Breast epithelium (tissue), 4 donors: ENCODE results near the gene JDP2. TPM values are rescaled to one million over a fixed set of nuclear protein-coding genes. Genes with fewer than 3 reads are reported as not detected.

ENCODE experiments used
- DNase-seq, 2 donors: peaks; one replicate each; pipeline ENCODE4 v3.0.0-alpha.2; 2019; ENCODE audit warnings: low spot score in 2 of 2
- H3K27ac ChIP-seq, 2 donors: fragments of 200-600 bp; sonication (generic) in 1 of 2; one replicate each; pipeline ENCODE4 v1.5.1; 2016 to 2019; ENCODE audit warnings: mild to moderate bottlenecking in 1 of 2
- H3K27me3 ChIP-seq, 2 donors: fragments of 200-600 bp; sonication (generic) in 1 of 2; one replicate each; pipeline versions ENCODE4 v1.5.1 to v1.6.0; 2017 to 2019; ENCODE audit warnings: control low read depth in 1 of 2, mild to moderate bottlenecking in 1 of 2
- H3K36me3 ChIP-seq: fragments of 200-600 bp; one replicate; pipeline ENCODE4 v1.5.1; 2019
- H3K4me1 ChIP-seq, 2 donors: fragments of 200-600 bp; sonication (generic); one replicate each; pipeline ENCODE4 v1.5.1; 2016 to 2019; ENCODE audit warnings: control low read depth in 1 of 2
- H3K4me3 ChIP-seq, 3 donors: fragments of 200-600 bp; sonication (generic); 1 replicate in 2 of 3; 2 replicates in 1 of 3; pipeline ENCODE4 v1.5.1; 2016 to 2019; ENCODE audit warnings: mild to moderate bottlenecking in 3 of 3, moderate library complexity in 2 of 3
- H3K9me3 ChIP-seq, 2 donors: fragments of 200-600 bp; sonication (generic) in 1 of 2; one replicate each; pipeline ENCODE4 v1.5.1; 2016 to 2019; ENCODE audit warnings: control low read depth in 1 of 2
- CTCF ChIP-seq, 3 donors: fragments of 450-650 bp; IDR thresholded peaks; one replicate each; pipeline ENCODE4 v1.5.1; 2016 to 2017; ENCODE audit warnings: antibody characterized with exemption in 3 of 3, mild to moderate bottlenecking in 3 of 3, moderate library complexity in 3 of 3
- POLR2A ChIP-seq: fragments of 450-650 bp; IDR thresholded peaks from one replicate; pipeline ENCODE4 v1.6.1; 2016; ENCODE audit warnings: antibody characterized with exemption, mild to moderate bottlenecking, moderate library complexity
- POLR2AphosphoS5 ChIP-seq, 3 donors: sonication (generic); formaldehyde crosslinking; IDR thresholded peaks; one replicate each; pipeline ENCODE4 v1.6.1; 2017; ENCODE audit warnings: antibody characterized with exemption in 3 of 3
- intact Hi-C: fragments of 100-400 bp; cut with DNase I; formaldehyde crosslinking; loops from one replicate; pipeline ENCODE4 v1.15.1; 2023; ENCODE audit warnings: low total_unique reads
- total RNA-seq, 3 donors: library from RNA; depleted of rRNA; stranded (reverse); fragments of >200 nt; gene quantifications; one replicate each; pipeline ENCODE4 v1.1.0, GENCODE V29; 2016

Gene JDP2
- total RNA-seq, 3 donors from 2014 or later: 35.7 to 153 (median 58.3) TPM

GRCh38 chr14:75497191-75497590 is 69.4 kb downstream of the JDP2 start:
- Histone ChIP-seq H3K4me3 (no peak overlapping the region), H3K27me3 (no peaks in the 10 kb centered on the region), H3K4me1 (no peaks in the 10 kb centered on the region), H3K27ac (no peak overlapping the region), H3K9me3 (no peaks in the 10 kb centered on the region), H3K36me3 (no peaks in the 10 kb centered on the region)
- TF ChIP-seq POLR2A (no peak), CTCF (IDR thresholded peaks at IDR 0.05) (no peak), POLR2AphosphoS5 (IDR thresholded peaks at IDR 0.05) (no peak)
- no peak for DNase-seq
- intact Hi-C loops: no loop called here

- Histone ChIP-seq H3K9me3 (no peaks in the 10 kb centered on the region), H3K36me3 (no peaks in the 10 kb centered on the region), H3K4me1 (no peaks in the 10 kb centered on the region), H3K4me3 (no peak overlapping the region), H3K27ac (no peak overlapping the region), H3K27me3 (no peaks in the 10 kb centered on the region)
- no peak for TF ChIP-seq POLR2AphosphoS5 (IDR thresholded peaks at IDR 0.05)
- TF ChIP-seq CTCF (IDR thresholded peaks at IDR 0.05): no peak
- no peak for TF ChIP-seq POLR2A
- DNase-seq: no peak
- intact Hi-C loops: no loop called here
These were observed 69.9 kb downstream of the JDP2 start for GRCh38 chr14:75497701-75498100.

- Histone ChIP-seq H3K36me3 (no peaks in the 10 kb centered on the region), H3K9me3 (no peaks in the 10 kb centered on the region), H3K4me1 (no peaks in the 10 kb centered on the region), H3K4me3 (no peak overlapping the region), H3K27ac (no peak overlapping the region), H3K27me3 (no peaks in the 10 kb centered on the region)
- DNase-seq: no peak
- intact Hi-C loops: no loop called here
- TF ChIP-seq CTCF (IDR thresholded peaks at IDR 0.05) (no peak), POLR2AphosphoS5 (IDR thresholded peaks at IDR 0.05) (no peak), POLR2A (no peak)
These were observed 71.5 kb downstream of the JDP2 start for GRCh38 chr14:75499084-75499875.

- intact Hi-C loops: no loop called here
- Histone ChIP-seq H3K4me3 (no peak overlapping the region), H3K36me3 (no peaks in the 10 kb centered on the region), H3K27ac (no peak overlapping the region), H3K9me3 (no peaks in the 10 kb centered on the region), H3K4me1 (no peaks in the 10 kb centered on the region), H3K27me3 (no peaks in the 10 kb centered on the region)
- no peak for DNase-seq
- no peak for TF ChIP-seq POLR2A
- no peak for TF ChIP-seq CTCF (IDR thresholded peaks at IDR 0.05)
- no peak for TF ChIP-seq POLR2AphosphoS5 (IDR thresholded peaks at IDR 0.05)
These were observed 73.3 kb downstream of the JDP2 start for GRCh38 chr14:75501080-75501479.

GRCh38 chr14:75504411-75504810 is 76.6 kb downstream of the JDP2 start:
- H3K9me3 ChIP-seq: no peaks in the 10 kb centered on the region
- no peak for DNase-seq
- H3K27ac ChIP-seq: no peak overlapping the region
- no peaks in the 10 kb centered on the region for H3K36me3 ChIP-seq
- TF ChIP-seq POLR2AphosphoS5 (IDR thresholded peaks at IDR 0.05): no peak
- H3K27me3 ChIP-seq: no peaks in the 10 kb centered on the region
- intact Hi-C loops: no loop called here
- H3K4me3 ChIP-seq: no peak overlapping the region
- H3K4me1 ChIP-seq: no peaks in the 10 kb centered on the region
